ENCODE results near the gene NRXN2.
"Not testable (repeated sequence)": the region's sequence is repeated elsewhere in the genome, so short reads cannot be mapped to it uniquely, and the experiment has no call there.

The NRXN2 gene

GRCh38 chr11:64712430-64713015 is 10.5 kb downstream of the NRXN2 start:
- no peak overlapping the region for H3K4me3 ChIP-seq (ENCODE audit: control insufficient read depth, low read depth, low read length)
- DNase-seq (ENCODE audit: low read depth): no peak
- TF ChIP-seq, protein P1, sequence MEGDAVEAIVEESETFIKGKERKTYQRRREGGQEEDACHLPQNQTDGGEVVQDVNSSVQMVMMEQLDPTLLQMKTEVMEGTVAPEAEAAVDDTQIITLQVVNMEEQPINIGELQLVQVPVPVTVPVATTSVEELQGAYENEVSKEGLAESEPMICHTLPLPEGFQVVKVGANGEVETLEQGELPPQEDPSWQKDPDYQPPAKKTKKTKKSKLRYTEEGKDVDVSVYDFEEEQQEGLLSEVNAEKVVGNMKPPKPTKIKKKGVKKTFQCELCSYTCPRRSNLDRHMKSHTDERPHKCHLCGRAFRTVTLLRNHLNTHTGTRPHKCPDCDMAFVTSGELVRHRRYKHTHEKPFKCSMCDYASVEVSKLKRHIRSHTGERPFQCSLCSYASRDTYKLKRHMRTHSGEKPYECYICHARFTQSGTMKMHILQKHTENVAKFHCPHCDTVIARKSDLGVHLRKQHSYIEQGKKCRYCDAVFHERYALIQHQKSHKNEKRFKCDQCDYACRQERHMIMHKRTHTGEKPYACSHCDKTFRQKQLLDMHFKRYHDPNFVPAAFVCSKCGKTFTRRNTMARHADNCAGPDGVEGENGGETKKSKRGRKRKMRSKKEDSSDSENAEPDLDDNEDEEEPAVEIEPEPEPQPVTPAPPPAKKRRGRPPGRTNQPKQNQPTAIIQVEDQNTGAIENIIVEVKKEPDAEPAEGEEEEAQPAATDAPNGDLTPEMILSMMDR (conservative IDR thresholded peaks at IDR 0.05; ENCODE audit: control insufficient read depth, insufficient read depth, low read depth, low read length): no peak

- TF ChIP-seq, protein P1 (conservative IDR thresholded peaks at IDR 0.05; ENCODE audit: control insufficient read depth, insufficient read depth, low read depth, low read length): no peak
- no peak overlapping the region for H3K4me3 ChIP-seq (ENCODE audit: control insufficient read depth, low read depth, low read length)
- DNase-seq (ENCODE audit: low read depth): no peak
Measured at GRCh38 chr11:64711956-64712362, 11.0 kb downstream of the NRXN2 start.

GRCh38 chr11:64711138-64711955 is 11.7 kb downstream of the NRXN2 start:
- H3K4me3 ChIP-seq (ENCODE audit: control insufficient read depth, low read depth, low read length): no peak overlapping the region
- no peak for DNase-seq (ENCODE audit: low read depth)
- TF ChIP-seq, protein P1 (conservative IDR thresholded peaks at IDR 0.05; ENCODE audit: control insufficient read depth, insufficient read depth, low read depth, low read length): no peak

DNA sequence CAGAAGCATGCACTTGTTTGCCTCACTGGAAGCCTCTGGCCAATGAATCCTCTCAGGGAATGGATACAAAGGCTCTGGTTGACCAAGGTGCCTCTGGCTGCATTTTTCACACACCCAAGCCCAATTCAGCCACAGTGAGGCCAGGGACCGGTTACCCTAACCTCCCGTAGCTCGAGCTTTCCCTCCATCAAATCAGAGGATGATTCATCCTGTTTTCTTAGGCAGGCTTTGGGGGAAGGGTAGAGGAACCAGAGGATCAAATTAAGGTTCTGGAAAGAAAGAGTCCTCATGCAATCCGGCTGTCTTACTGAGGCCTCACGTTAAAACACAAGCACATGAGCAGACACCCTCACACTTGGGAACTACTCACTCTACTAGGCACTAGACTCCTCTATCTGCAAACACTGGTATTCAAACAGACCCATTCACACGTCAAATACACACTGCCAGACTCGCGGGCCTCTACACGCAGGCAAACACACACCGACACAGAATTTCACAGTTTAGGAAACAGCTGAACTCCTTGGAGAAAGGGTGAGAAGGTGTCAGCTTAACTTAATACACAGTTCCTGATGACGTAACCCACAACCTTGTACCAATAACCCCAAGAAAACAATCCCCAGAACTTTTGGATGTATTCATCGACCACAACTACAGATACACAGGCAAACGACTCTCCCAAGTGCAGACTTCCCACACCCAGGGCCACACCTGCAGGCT is 12.4 kb downstream of the NRXN2 start:
- TF ChIP-seq, protein P1 (conservative IDR thresholded peaks at IDR 0.05; ENCODE audit: control insufficient read depth, insufficient read depth, low read depth, low read length): no peak
- peak; percentile 31 for DNase-seq (ENCODE audit: low read depth)
- H3K4me3 ChIP-seq (ENCODE audit: control insufficient read depth, low read depth, low read length): no peak overlapping the region

DNA sequence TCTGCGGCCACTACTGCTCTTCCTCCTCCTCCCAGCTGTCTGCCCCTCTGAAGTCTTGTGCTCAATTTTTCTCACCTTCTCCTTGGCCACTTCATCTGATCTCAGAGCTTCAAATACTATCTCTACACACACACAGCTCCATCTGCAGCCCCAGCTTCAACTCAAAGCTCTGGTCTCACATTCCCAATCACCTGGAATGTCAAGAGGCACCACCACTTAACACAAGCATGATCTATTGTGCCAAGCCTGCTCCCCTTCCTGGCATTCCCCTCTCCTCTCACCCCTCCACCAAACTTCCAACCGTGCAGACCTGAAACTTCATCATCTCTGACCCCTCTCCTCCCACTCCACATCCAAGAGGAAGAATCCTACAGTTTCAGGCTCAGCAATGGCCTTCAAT is 17.5 kb downstream of the NRXN2 start:
- no peak overlapping the region for H3K4me3 ChIP-seq (ENCODE audit: control insufficient read depth, low read depth, low read length)
- DNase-seq (ENCODE audit: low read depth): no peak
- TF ChIP-seq, protein P1 (conservative IDR thresholded peaks at IDR 0.05; ENCODE audit: control insufficient read depth, insufficient read depth, low read depth, low read length): no peak

DNA sequence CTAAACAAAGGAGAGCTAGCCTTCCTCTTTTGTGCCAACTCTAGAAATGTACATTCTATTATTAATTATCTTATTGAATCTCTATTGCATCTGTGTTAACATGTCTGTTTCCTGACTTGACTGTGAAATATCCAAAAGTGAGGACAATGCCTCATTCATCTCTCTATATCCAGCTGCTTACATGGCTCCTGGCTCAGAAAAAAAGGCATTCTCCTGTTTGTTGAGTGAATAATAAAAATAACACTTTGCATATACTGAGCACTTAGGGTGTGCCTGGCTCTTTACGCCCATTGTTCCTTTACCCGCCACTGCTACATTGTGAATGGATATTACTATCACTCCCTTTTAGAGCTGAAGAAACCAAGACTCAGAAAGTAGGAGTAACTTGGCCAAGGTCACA is 19.9 kb downstream of the NRXN2 start:
- no peak overlapping the region for H3K4me3 ChIP-seq (ENCODE audit: control insufficient read depth, low read depth, low read length)
- no peak for DNase-seq (ENCODE audit: low read depth)
- TF ChIP-seq, protein P1 (conservative IDR thresholded peaks at IDR 0.05; ENCODE audit: control insufficient read depth, insufficient read depth, low read depth, low read length): no peak

- not testable (repeated sequence) for DNase-seq (ENCODE audit: low read depth); H3K4me3 ChIP-seq (ENCODE audit: control insufficient read depth, low read depth, low read length)
Measured at GRCh38 chr11:64701956-64702355, 21.0 kb downstream of the NRXN2 start.

Measured in fibroblast of mammary gland (primary cell).